SHP77 treated with DMSO at 0.1 percent for 48 hours (cell line): ENCODE results near the gene GPATCH1.

Experiments used
- DNase-seq: peaks from one replicate; lab custom pipeline; 2025; lab: John Stamatoyannopoulos, UW

Gene GPATCH1

DNA sequence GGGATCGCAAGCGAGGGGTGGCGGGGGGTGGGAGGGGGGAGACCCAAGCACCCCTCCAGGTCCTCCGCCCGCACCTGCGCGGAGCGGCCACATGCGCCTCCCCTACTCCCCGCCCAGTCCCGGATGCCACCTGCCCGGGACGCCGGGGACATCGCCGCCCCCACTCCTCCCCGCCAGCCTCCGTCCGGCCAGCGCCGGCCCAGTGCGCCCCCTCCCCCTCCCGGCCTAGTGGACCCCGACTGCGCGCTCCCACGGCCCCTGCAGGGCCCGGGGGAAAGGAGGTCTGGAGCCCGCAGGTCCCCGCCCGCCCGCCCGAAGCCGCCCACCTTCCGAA is 16.6 kb upstream of the GPATCH1 start:
- no peak for DNase-seq

DNA sequence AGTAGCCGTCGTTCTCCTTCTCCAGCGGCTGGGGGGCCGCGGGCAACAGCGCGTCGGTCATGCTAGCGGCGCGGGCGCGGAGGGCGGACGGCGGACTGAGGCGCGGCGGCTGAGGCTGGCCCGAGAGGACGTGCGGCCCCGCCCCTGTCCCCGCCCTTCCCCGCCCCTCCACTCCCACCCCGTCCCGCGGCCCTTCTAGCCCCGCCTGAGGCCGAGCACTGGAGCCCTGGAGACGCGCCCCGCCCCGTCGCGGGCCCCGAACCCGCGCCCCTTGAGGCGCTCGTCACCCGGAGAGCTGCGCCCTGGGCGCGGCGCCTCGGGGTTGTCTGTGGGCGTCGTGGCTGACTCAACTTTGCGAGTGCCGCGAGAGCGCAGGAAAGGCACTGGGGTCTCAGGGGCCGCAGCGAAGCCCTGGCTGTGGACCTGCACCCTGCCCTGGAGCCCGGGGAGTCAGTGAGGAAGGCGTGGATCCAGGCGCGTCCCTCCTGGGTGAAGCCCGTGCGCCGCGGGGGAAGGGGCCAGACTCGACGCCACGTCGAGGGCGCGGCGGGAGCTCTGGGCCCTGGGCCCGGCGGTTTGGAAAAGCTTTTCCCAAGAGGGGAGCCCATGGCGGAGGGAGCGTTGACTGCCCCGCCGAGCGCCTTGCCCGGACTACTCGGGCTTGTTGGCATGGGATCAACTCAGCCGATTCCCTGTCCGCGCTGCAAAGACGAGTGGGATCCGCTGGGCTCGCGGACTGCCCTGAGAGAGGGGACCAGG is 16.0 kb upstream of the GPATCH1 start, which contains the start of gene RHPN2:
RHPN2 (minus strand) TSS at position 97 of the 759 bp plus-strand sequence; CDS start at position 61, 36 bp downstream.
- DNase-seq, result no peak

DNA sequence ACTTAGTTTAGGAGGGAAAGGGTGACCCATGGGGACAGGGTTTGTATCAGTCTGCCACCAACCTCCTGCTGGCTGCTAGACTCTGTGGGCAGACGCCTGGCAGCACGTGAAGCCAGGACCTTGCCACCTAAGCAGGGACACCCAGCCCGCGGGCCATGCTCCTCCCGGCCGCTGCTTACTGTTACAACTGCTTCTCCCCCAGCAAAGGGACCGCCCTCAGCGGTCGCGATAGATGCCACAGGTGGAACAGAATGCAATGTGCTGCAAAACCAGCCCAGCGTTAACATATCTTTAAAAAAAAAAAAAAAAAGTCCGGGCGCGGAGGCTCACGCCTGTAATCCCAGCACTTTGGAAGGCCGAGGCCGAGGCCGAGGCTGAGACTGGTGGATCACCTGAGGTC is 14.4 kb upstream of the GPATCH1 start:
- DNase-seq, result no peak

DNA sequence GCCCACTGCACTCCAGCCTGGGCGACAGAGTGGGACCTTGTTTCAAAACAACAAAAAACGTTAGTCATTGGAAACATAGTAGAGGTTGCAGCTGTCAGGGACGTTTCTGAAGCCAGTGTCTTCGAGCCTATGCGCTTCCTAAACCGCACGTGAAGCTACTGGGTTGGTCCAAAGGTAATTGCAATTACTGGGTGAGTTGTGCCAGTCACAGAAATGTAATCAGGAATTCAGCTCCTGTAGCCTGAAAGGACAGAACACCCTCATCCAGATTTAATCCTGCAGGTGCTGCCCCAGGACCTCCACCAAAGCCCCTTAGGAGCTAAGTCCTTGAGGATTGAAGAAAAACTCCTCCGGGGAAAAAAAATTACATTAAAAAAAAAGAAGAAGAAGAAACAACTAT is 13.9 kb upstream of the GPATCH1 start:
- no peak for DNase-seq

DNA sequence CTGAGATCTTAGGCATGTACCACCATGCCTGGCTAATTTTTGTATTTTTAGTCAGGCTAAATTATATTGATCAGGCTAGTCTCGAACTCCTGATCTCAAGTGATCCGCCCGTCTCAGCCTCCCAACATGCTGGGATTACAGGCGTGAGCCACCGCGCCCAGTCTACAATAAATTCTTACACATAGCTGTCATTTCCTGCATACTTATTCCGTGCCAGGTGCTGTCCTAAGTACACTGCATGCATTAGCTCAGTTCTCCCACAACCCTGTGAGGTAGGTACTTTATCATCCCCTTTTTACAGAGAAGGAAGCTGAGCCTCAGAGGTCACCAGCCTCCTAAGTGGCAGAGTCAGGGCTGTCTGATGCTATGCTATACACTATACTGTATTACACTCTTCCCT is 9.1 kb upstream of the GPATCH1 start:
- no peak for DNase-seq

DNA sequence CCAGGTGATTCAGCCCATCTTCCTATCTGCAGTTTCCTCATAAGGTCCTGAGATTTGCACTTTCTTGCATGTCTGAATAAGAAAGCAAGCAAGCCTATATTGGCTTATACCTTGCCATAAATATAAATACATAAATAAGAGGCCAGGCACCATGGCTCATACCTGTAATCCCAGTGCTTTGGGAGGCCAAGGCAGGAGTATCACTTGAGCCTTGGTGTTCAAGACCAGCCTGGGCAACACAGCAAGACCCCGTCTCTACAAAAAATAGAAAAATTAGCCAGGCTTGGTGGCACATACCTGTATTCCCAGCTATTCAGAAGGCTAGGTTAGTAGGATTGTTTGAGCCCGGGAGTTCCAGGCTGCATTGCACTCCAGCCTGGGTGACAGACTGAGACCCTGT is 5.5 kb upstream of the GPATCH1 start:
- DNase-seq, result no peak

DNA sequence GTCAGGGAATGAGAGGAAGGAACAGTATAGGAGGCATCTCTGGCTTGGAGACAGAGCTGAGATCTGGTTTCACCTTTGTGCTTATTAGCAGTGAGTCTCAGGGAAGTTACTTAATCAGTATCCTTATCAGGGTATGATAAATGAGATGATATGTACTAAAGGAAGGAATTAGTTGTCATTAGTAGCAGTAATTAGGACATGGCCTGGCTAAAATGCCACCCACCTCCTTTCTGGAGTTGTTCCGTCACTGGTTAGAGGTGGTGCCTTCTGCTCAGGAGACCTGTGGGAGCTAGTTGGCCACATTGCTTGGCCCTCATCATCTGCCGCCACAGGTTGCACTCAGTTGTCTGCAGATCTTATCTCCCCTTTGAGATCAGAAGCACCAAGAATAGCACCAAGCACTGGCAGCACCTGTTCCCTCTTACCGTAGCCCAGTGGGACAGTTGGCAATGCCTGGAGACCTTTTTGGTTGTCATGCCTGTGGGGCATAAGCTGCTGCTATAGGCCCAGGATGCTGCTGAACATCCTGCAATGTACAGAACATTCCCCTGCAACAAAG is 4.7 kb downstream of the GPATCH1 start:
- DNase-seq, result no peak

DNA sequence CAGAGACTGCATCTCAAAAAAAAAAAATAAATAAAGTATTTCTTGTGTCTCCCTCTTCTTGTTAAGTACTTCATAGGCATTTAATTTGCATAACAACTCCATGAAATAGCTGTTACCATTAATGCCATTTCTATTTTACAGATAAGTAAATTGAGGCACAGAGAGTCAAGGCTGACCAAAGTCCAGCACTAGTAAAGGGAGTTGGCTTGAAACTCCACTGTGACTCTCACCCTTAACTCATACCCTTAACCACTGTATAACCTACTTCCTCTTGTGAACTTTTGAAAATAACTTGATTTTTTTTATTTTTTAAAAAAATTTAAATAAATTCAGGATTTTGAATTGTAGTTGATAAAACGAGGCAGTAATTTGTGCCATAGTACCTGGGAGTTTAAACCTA is 6.0 kb downstream of the GPATCH1 start:
- DNase-seq, result no peak

DNA sequence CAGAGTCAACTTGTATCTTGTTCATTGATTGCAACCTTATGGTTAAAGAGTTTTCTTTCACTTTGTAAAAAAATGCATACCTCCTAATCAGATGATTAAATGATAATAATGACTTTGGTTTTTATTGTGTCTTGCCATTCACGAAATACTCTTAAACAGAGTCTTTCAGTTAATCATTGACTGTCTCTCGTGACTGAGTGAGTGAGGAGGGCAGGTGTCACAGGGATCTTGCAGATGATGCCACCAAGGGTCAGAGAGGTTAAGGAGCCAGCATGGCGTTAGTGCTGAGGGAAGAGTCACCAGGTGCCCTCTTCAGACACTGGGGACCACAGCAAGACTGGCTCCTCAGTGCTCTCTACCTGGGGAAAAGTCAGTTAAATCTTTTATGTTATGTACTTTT is 8.0 kb downstream of the GPATCH1 start:
- no peak for DNase-seq

DNA sequence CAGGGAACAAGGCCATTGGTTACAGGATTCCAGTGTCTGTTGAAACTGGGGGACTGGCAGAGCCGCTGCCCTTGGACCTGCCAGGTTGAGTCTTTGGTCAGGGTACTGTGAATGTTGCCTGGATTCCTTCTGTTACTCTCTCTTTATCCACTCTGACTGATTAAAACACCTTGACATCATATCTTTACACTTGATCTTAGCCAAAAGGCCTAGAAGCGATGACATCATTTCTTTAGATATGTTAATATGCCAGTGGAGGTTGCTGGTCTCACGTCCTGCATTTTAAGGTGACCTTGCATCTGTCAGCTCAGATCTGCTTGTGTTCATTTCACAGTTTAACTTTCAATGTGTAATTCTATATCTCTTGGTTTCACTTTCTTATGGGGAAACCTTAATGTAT is 9.2 kb downstream of the GPATCH1 start:
- DNase-seq, result no peak

DNA sequence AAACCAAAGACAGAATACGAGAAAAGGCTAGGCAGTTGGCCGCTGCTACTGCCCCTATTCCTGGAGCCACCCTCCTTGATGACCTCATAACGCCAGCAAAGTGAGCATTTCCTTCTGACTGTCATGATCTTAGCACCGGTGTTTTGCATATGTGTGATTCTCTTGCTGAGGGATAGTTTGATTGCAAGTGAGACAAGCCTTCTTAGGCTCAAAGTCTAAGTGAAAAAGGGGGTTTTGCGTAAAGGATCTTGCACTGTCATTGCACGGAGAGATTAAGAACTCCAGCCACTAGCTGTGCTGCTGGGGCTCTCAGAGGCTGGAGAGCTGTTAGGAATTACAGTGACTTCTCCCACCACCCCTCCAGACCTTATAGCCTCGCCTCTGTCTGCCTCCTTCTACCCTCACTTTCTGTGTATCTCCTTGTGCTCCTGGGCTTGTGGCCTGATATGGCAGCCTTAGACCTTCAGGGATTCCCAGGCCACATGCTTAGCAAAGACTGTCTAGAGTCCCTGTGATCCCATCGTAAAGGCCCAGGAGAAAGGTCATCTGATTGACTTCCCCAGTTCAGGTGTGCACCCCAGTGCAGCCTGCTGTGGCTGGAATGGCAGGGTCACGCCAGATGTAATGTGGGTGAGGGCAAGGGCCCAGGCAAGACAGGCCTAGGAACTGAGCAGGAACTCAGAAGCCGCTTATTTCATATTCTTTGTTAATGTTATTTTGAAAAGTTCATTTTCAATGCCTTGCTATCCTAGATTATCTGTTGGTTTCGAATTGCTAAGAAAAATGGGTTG is 12.6 kb downstream of the GPATCH1 start:
- no peak for DNase-seq

DNA sequence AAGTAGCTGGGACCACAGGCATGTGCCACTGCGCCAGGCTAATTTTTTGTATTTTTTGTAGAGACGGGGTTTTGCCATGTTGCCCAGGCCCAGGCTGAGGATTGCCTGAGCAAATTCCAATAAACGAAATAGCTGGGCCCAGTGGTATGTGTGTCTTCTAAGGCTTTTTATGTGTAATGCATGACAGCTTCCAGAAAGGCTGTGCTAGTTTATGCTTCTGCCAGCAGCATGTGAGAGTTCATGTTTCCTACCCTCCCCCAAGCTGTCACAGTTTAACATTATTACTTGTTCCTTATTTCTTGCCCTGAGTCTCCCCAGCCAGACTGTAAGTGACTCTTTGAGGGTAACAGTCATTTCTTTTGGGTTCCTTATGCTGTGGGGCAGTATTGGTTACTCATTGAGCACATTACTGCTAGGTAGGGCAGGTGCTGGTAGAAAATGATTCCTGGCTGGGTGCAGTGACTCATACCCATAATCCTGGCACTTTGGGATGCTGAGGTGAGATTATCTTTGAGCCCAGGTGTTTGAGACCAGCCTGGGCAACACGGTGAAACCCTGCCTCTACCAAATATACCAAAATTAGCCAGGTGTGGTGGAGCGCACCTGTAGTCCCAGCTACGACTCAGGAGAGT is 13.6 kb downstream of the GPATCH1 start:
- no peak for DNase-seq

DNA sequence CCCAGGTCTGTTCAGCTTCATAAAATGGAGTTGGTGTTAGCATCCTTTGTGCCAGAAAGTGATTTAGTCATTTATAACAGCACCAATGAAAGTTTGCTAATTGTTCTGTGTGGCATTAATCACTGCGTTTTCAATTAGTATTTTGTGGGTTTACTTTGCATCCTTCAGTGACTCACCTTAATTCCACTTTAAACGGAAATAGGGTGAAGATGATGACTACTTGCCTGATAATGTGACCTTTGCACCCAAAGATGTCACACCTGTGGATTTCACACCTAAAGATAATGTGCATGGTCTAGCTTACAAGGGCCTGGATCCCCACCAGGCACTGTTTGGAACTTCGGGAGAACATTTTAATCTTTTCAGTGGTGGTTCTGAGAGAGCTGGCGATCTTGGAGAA is 15.0 kb downstream of the GPATCH1 start:
- no peak for DNase-seq

DNA sequence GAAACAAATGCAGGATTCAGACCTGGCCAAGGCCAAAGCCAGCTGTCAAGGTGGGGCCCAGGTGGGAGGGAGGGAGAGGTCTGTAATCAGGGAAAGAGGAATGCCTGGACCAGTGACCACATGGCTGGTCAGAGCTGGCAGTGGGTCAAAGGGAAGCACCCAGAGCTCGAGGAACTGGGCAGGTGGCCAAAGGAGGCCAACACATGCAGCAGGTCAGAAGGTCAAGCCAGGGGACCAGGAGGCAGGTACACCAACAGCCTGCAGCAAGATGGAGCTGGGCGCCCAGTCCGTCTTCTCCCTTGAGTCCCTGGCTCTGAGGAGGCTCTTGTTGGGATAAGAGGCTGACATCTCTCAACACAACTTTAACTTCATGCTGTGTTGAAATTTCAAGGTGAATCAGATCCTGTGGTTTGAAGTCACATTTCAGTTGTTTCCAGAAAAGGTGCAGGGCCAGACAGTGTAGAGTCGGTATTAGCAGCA is 17.1 kb downstream of the GPATCH1 start:
- no peak for DNase-seq

DNA sequence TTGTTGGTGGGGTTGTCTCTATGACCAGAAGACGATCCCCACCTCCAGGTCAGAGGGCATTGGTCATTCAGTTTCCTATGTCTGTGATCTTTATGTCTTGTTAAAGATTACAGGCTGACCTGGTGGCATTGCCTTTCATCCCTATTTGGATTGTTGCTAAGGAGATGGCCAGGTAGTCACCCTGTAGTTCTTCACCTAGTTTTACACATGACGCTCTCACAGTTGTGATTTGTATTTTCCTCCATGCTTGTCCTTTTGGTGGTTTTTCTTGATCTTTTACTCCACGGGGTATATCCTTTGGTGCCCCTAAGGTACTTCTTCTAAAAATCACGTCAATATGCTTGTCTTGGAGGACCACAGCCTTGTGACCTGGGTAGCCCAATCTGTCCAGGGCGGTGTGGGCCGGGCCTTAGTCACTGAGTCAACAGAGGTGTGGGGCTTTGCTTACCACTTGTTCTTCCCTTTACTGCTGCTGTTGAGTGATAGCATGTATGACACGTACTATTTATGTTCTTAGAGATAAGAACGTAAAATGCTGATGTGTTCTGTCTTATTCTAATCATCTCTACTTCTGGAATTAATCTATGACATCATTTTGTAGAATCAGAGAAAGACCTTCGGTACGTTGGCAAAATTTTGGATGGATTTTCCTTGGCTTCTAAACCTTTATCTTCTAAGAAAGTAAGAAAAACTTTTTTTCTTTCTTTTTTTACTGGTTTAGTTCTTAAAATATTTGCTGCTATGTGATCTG is 20.1 kb downstream of the GPATCH1 start:
- no peak for DNase-seq

DNA sequence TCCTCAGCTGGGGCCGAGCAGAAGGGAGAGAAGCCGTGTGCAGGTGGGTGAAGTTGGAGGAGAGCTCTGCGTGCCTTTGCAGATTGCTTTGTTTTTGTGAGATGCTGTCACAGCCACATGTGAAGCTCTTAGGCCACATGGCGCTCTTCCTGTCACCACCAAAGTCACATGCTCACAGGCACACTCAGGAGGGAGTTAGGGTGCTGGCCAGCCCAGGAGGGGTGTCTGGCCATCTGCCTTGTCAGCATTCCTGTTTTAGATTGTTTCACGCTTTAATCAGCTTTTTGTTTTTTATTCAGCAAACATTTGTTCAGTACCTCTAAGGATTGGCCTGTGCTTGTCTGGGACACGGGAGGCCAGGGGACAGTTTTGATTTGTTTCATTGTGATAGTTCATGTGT is 21.9 kb downstream of the GPATCH1 start:
- DNase-seq, result no peak

DNA sequence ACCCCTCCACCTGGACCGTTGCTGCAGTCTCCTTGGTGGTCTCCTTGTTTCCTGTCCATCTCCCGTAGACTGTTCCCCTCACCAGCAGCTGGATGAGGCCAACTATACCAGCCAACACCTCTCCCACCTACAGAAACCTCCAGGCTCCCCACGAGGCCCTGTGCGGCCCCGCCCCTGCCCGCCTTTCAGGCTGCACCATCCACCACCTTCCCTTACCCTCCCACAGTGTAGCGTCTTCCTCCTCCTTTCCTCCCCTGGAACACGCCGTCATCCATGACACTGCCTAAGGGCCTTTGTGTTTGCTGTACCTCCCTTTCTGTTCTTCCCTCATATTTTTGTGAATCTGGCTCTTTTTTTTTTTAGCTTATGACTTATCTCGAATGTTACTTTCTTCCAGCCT is 27.2 kb downstream of the GPATCH1 start:
- no peak for DNase-seq

DNA sequence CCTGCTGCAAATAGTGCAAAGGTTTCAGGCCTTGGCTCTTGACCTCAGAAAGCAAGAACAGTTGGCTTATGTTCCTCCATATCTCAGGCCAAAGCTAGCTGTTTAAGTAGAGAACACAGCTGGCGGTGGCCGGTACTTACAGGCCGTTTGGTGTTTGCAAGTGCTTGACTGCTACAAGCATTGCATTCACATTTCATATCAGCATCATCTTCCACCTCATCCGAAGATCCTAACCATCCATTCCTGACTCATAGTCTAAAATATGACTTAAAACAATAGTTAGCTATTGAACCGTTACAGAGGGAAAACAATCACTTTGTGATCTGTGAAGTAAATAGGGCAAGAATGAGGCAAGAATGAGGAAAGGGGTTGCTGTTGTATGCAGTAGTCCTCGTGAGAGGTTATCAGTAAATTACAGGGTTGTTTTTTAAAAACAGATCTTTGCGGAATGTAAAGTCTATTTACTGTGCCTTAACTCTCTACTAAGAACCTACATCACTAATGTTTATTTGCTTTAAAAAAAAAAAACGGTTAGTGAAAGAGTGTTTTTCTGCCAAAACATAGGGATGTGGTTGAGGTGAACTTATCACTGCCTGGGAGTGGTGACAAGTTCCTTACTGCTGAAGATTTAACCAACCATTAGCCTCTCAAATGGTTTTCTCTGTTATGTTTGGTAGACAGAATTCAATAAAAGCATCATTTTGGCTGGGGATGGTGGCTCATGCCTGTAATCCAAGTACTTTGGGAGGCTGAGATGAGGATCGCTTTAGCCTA is 29.3 kb downstream of the GPATCH1 start:
- DNase-seq, result no peak

DNA sequence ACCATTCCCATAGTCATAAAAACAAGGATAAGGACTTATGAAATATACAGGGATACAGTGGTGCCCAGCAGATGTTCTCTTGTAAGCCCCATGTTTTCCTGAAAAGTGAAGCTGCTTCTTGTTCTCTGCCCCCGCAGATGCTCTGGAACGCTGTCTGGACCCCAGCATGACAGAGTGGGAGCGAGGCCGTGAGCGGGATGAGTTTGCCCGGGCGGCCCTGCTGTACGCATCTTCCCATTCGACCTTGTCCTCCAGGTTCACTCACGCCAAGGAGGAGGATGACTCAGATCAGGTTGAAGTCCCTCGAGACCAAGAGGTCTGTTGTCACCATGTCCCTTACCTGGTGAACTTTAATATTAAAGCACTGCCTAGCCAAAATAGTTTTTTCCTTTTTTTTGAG is 30.6 kb downstream of the GPATCH1 start:
- DNase-seq, result no peak

DNA sequence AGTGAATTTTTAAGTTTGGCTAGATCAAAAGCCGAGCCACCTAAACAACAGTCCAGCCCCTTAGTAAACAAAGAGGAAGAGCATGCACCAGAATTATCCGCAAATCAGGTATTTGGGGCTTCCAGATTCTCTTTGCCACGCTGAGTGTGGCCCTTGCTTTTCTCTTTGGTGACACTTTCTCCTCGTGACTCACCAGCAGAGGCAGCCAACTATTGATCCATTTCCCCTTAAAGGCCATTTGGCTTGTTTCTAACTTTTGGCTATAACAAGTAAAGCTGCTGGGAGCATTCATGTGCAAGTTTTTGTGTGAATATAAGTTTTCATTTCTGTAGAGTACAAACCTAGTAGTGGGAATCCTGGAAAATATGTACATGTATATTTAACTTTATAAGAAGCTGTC is 33.3 kb downstream of the GPATCH1 start:
- no peak for DNase-seq

DNA sequence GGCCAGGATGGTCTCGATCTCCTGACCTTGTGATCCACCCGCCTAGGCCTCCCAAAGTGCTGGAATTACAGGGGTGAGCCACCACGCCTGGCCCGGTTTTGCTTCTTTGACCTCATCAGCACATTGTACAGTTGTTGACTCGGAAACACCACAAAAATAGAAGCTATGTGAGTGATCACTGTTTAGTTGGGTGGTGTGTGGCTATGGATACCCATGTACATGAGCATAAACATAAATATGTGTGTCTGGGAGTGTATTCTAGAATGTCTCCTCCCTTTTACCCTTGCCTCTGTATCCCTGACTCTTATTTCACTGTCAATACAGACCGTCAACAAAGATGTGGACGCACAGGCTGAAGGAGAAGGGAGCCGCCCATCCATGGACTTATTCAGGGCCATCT is 36.5 kb downstream of the GPATCH1 start:
- DNase-seq, result no peak
